ENCODE measurements around the gene KRT74. TPM values are rescaled to one million over a fixed set of nuclear protein-coding genes. Genes with fewer than 3 reads are reported as not detected.

Gene KRT74
- total RNA-seq, 1 donor from 2014 or later = not detected

DNA sequence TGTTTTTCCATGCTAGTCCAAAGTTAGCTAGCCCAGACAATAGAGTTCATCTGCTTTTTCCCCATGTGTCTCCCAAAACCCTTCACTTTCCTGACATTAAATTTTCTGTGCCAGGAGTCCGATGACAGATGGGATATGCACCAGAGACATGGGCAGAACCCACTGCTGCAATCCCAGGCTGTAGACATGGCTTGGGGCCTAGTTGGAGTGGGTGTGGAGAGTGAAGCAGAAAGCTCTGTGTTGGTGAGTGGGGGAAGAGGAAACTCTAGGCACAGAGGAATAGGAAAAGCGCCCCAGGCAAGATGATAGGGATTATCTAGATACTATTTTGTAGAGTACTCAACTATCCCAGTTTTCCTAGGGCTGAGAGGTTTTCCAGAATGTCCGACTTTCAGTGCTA is 4.8 kb upstream of the KRT74 start:
- DNase-seq (ENCODE audit: low spot score in 2 of 2) = no peak
- no peak for FAIRE-seq

DNA sequence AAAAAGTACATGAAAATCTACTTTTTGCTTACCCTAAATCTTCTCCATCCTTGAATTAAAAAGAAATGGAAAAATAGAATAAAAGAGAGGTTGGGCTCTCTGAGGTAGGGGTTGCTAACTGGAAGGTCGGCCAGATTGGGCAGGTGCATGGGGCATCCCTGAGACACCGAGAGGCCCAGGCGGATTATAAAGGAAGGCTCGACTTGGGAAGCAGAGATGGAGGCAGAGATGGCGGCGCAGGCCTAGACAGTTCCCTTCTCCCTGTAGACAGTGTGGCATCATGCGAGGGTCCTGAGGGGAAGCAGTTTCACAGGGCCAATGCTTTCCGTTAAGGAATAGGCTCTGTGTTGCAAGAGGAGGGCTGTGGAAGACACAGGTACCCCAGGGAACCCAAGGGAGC is 3.7 kb upstream of the KRT74 start:
- FAIRE-seq = no peak

GRCh38 chr12:52575948-52576347 is 2.3 kb upstream of the KRT74 start:
- no peak for DNase-seq (ENCODE audit: low spot score in 2 of 2)
- FAIRE-seq = no peak

More for the DNA sequence above, 3.7 kb upstream of the KRT74 start:
- DNase-seq (ENCODE audit: low spot score in 2 of 2) = no peak

DNA sequence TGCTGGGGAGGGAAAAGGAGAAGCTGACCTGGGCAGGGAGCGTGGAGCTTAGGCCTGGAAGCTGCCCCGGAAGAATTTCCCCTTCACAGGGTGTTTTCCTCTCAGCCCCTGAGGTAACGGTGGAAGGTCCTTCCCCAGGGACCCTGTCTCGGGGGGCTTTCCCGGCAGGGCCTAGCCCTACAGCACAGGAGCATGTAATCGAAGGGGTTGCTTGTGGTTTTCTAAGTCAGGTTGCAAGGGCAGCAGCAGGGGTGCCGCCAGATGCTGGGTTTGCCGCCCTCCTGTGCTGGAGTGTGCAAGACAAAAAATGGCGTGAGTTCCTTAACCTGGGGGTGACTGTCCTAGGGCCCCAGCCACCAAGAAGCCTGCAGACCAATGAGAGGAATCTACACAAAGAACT is 1.6 kb upstream of the KRT74 start:
- FAIRE-seq = no peak
- DNase-seq (ENCODE audit: low spot score in 2 of 2) = no peak

DNA sequence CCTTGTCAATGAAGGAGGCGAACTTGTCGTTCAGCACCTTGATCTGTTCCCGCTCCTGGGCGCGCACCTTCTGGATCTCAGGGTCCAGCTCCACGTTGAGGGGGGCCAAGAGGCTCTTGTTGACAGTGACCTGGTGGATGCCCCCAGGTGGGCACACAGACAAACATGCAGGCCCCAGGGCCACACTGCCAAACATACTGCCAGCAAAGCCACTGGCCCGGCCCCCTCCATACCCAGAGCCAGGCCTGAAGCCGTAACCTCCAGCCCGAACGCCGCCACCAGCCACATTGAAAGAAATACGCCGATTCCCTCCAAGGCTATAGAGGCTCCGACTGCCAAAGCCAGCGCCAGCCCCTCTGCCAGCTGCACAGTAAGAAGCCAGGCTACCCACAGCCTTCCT is 337 bp downstream of the KRT74 start:
- DNase-seq (ENCODE audit: low spot score in 2 of 2) (no peak), FAIRE-seq (no peak)

DNA sequence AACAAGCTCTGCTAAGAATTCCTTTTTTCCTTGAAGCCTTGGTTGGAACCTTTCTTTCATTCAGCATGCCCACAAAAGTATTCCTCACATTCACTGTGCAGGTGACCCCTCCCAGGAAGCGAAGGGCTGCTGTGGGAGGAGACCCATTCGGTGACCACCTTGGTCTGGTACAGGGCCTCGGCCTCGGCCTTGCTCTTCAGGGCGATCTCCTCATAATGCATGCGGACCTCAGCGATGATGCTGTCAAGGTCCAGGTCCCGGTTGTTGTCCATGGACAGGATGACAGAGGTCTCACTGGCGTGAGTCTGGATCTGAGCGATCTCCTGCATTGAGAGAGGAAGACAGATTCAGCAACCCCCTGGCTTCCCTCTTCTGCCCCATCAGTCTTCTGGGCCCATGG is 3.1 kb downstream of the KRT74 start:
- FAIRE-seq = no peak
- DNase-seq (ENCODE audit: low spot score in 2 of 2) = no peak

GRCh38 chr12:52568111-52568510 is 5.5 kb downstream of the KRT74 start:
- FAIRE-seq (no peak), DNase-seq (ENCODE audit: low spot score in 2 of 2) (no peak)

- no peak for FAIRE-seq
- no peak for DNase-seq (ENCODE audit: low spot score in 2 of 2)
These were observed 6.8 kb downstream of the KRT74 start for GRCh38 chr12:52566847-52567291.

DNA sequence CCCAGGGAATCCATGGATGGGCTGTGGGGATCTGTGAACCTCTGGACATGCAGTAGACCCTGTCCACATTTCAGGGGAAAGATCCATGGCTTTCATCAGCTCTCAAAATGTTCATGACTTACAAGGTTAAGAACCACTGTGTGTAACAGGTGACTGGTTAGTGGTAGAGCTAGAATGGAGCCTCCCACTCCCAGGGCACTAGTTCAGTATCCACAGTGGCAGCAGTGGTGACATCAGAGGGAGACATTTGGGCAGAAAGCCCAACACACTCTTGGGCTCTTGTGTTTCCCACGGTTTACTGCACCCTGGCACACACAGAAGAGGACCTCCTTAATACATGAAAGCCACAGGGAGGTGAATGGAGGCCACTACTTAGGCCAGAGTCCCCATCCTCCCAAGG is 9.1 kb downstream of the KRT74 start:
- FAIRE-seq (no peak), DNase-seq (ENCODE audit: low spot score in 2 of 2) (no peak)

DNA sequence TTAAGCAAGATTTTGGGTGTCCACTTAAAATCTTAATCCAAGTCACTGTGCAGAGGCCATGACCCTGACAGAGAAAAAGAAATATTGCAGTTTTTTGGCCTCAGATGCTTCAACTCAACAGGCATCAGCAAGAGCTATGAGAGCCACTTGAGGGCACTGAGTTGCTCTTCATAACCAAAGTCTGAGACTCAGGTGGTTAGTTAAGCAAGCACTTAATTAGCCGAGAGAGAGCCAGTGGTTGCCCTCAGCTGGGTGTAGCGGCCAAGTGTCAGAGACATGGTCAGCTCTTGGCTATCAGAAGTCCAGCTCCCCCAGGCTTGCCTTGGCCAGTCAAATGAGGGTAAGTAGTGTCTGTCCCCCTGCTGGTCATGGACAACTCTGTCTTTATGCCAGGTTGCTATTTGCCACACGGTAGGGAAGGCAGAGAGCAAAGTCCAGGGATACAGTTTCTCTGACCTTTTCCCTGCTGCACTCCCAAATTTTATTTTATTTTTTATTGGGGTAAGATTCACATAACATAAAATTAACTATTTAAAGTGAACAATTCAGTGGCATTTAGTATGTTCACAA is 11.7 kb downstream of the KRT74 start:
- DNase-seq (ENCODE audit: low spot score in 2 of 2) (no peak), FAIRE-seq (no peak)

GRCh38 chr12:52559979-52560378 is 13.7 kb downstream of the KRT74 start:
- no peak for FAIRE-seq
- no peak for DNase-seq (ENCODE audit: low spot score in 2 of 2)

GRCh38 chr12:52558781-52559445 is 14.7 kb downstream of the KRT74 start:
- FAIRE-seq (no peak), DNase-seq (ENCODE audit: low spot score in 2 of 2) (no peak)

DNA sequence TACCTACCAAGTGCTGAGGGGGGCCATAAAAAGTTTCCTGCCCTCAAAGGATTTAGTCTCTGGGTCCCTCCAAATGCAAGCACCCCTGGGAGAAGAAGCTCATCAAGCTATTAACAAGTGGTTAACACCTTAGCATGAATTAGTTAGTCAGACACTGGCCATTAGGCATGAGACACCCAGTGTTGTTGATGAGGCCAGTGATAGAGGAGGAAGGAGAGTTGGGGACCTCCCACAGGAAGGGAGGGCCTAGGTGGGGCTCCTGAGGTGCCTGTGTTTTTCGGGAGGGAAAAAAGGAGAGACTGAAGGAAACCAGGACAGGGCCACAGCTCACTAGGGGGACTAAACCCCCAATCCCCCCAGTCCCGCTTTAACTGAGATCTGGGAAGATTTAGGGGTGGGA is 16.2 kb downstream of the KRT74 start:
- DNase-seq (ENCODE audit: low spot score in 2 of 2) = no peak
- FAIRE-seq = no peak

GRCh38 chr12:52555577-52555976 is 18.1 kb downstream of the KRT74 start:
- FAIRE-seq = no peak
- no peak for DNase-seq (ENCODE audit: low spot score in 2 of 2)

DNA sequence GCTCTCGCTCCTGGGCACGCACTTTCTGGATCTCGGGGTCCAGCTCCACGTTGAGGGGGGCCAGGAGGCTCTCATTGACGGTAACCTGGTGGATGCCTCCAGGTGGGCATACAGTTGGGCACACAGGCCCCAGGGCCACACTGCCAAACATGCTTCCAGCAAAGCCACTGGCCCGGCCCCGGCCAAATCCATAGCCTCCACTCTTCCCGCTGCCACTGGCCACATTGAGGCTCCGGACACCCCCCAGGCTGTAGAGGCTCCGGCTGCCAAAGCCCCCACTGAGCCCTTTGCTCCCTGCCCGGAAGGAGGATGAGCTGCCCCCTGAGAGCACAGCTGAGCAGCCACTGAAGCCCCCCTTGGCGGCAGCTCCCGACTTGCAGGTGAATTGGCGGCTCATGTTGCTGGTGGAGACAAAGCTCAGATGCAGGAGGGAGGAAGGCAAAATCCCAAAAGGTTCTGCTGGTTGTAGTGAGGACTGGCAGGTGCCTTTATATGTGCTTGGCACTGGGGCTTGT is 20.9 kb downstream of the KRT74 start, which contains the start of gene KRT71:
KRT71 (minus strand) TSS at position 465 of the 515 bp plus-strand sequence; CDS start at position 397, 68 bp downstream.
- DNase-seq (ENCODE audit: low spot score in 2 of 2) (no peak), FAIRE-seq (no peak)

- FAIRE-seq (no peak), DNase-seq (ENCODE audit: low spot score in 2 of 2) (no peak)
These were observed 21.6 kb downstream of the KRT74 start for GRCh38 chr12:52552055-52552454.

GRCh38 chr12:52551216-52551865 is 22.3 kb downstream of the KRT74 start:
- FAIRE-seq = no peak

DNA sequence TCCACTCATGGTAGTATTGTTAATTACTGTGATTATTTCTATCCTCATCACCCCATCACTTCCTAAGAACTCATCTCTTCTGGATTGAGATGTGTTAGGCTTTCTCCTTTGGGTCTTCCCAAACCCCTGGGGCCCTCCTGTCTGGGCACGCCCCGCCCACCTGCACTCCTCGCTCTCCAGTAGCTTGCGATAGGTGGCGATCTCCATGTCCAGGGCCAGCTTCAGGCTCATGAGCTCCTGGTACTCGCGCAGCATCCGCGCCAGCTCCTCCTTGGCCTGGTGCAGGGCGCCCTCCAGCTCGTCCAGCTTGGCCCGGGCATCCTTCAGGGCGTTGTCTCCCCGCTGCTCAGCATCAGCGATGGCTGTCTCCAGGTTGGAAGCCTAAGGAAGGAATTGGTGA is 27.5 kb downstream of the KRT74 start:
- no peak for DNase-seq (ENCODE audit: low spot score in 2 of 2)
- FAIRE-seq = no peak

More at GRCh38 chr12:52551216-52551865, 22.3 kb downstream of the KRT74 start:
- DNase-seq (ENCODE audit: low spot score in 2 of 2) = no peak

- FAIRE-seq (no peak), DNase-seq (ENCODE audit: low spot score in 2 of 2) (peak in 1 of 2 donors; percentile 56)
These were observed 29.4 kb downstream of the KRT74 start for GRCh38 chr12:52543985-52544883.

- no peak for DNase-seq (ENCODE audit: low spot score in 2 of 2)
- FAIRE-seq = no peak
These were observed 30.8 kb downstream of the KRT74 start for GRCh38 chr12:52542785-52543318.

Data from frontal cortex (tissue), 4 donors.